Cardiac fibroblast (primary cell): Measurements from ENCODE around the gene ACSM5.

ENCODE experiments used
- DNase-seq, 2 donors: peaks; one replicate each; pipeline versions ENCODE4 v3.0.0 to v3.0.0-alpha.2; 2010; ENCODE audit warnings: low read depth in 2 of 2
- H3K4me3 ChIP-seq, 2 donors: replicated peaks in 1 of 2; 1 replicate in 1 of 2; 2 replicates in 1 of 2; pipeline ENCODE4 v1.5.1; 2011; ENCODE audit warnings: low read depth in 2 of 2, low read length in 2 of 2, mild to moderate bottlenecking in 2 of 2, moderate library complexity in 1 of 2
- CTCF ChIP-seq: IDR thresholded peaks from one replicate; pipeline ENCODE4 v1.5.1; 2011; ENCODE audit warnings: low read depth, mild to moderate bottlenecking, low read length, inconsistent platforms

ACSM5 gene

GRCh38 chr16:20377181-20377580, 32.2 kb upstream of the ACSM5 start:
- no peak overlapping the region for H3K4me3 ChIP-seq
- no peak for TF ChIP-seq CTCF
- no peak for DNase-seq

- H3K4me3 ChIP-seq, result no peak overlapping the region
- no peak for TF ChIP-seq CTCF
- no peak for DNase-seq
These were observed 28.6 kb upstream of the ACSM5 start for GRCh38 chr16:20380782-20381181.

- H3K4me3 ChIP-seq, result no peak overlapping the region
- no peak for TF ChIP-seq CTCF
- DNase-seq, result peak in 1 of 2 donors; percentile 2
These were observed 27.0 kb upstream of the ACSM5 start for GRCh38 chr16:20382202-20382948.

- DNase-seq, result peak; percentile 75 to 77
- no peak overlapping the region for H3K4me3 ChIP-seq
- peak; percentile 89 for TF ChIP-seq CTCF
These were observed 26.0 kb upstream of the ACSM5 start for GRCh38 chr16:20383106-20384029.

- H3K4me3 ChIP-seq, result no peak overlapping the region
- TF ChIP-seq CTCF, result peak; percentile 81
- peak; percentile 57 to 59 for DNase-seq
These were observed 23.2 kb upstream of the ACSM5 start for GRCh38 chr16:20385844-20386832.

- no peak for TF ChIP-seq CTCF
- DNase-seq, result no peak
- H3K4me3 ChIP-seq, result no peak overlapping the region
These were observed 21.4 kb upstream of the ACSM5 start for GRCh38 chr16:20387978-20388377.
